CD4-positive, alpha-beta memory T cell (primary cell): ENCODE results near the gene ZFYVE27. TPM values are rescaled to one million over a fixed set of nuclear protein-coding genes. Genes with fewer than 3 reads are reported as not detected.

Source experiments
- CTCF ChIA-PET: fragments of 350-600 bp; sonication (Branson Sonifier 250); formaldehyde crosslinking; loops from one replicate; lab custom pipeline; 2021; ENCODE audit warnings: inconsistent platforms; ENCODE audit not compliant: partially characterized antibody; lab: Charles Lee
- POLR2A ChIA-PET: fragments of 350-600 bp; sonication (Branson Sonifier 250); formaldehyde crosslinking; loops from one replicate; lab custom pipeline; 2021; ENCODE audit not compliant: partially characterized antibody; lab: Charles Lee
- DNase-seq, 5 donors: peaks; one replicate each; pipeline versions ENCODE4 v3.0.0 to v3.0.0-alpha.2; 2020 to 2022; ENCODE audit warnings: mixed read lengths in 1 of 5
- H3K27ac ChIP-seq: one replicate; pipeline ENCODE4 v1.7.0; 2013; ENCODE audit warnings: low read depth, low read length
- H3K27me3 ChIP-seq: 2 replicates; pipeline ENCODE4 v1.7.0; 2013; ENCODE audit warnings: mild to moderate bottlenecking, low read length, moderate library complexity; ENCODE audit not compliant: insufficient read depth
- H3K36me3 ChIP-seq: 2 replicates; pipeline ENCODE4 v1.7.0; 2013; ENCODE audit warnings: mild to moderate bottlenecking, low read length, moderate library complexity; ENCODE audit not compliant: insufficient read depth
- H3K4me1 ChIP-seq: 2 replicates; pipeline ENCODE4 v1.7.0; 2013; ENCODE audit warnings: mild to moderate bottlenecking, low read length, moderate library complexity; ENCODE audit not compliant: insufficient read depth
- H3K4me3 ChIP-seq, 2 donors: one replicate each; pipeline ENCODE4 v1.7.0; 2013; ENCODE audit warnings: low read length in 2 of 2, mild to moderate bottlenecking in 1 of 2
- H3K9me3 ChIP-seq, 2 donors: one replicate each; pipeline ENCODE4 v1.7.0; 2013; ENCODE audit warnings: low read length in 2 of 2, control low read depth in 1 of 2; ENCODE audit not compliant: control insufficient read depth in 1 of 2
- H3K27ac Mint-ChIP-seq, 7 donors: one replicate each; pipeline ENCODE4 v1.8.0; 2020 to 2021; ENCODE audit warnings: mixed read lengths in 7 of 7, mild to moderate bottlenecking in 6 of 7, inconsistent platforms in 3 of 7, moderate library complexity in 3 of 7
- H3K27me3 Mint-ChIP-seq, 2 donors: one replicate each; pipeline ENCODE4 v1.8.0; 2020 to 2021; ENCODE audit warnings: mixed read lengths in 2 of 2
- H3K36me3 Mint-ChIP-seq, 2 donors: one replicate each; pipeline ENCODE4 v1.8.0; 2020 to 2021; ENCODE audit warnings: mixed read lengths in 2 of 2, inconsistent platforms in 1 of 2, mild to moderate bottlenecking in 1 of 2
- H3K4me1 Mint-ChIP-seq, 4 donors: one replicate each; pipeline ENCODE4 v1.8.0; 2020 to 2021; ENCODE audit warnings: mixed read lengths in 4 of 4, mild to moderate bottlenecking in 1 of 4
- H3K4me3 Mint-ChIP-seq, 8 donors: one replicate each; pipeline ENCODE4 v1.8.0; 2020 to 2021; ENCODE audit warnings: mixed read lengths in 8 of 8, mild to moderate bottlenecking in 7 of 8, moderate library complexity in 6 of 8, inconsistent platforms in 3 of 8
- H3K9me3 Mint-ChIP-seq, 8 donors: one replicate each; pipeline ENCODE4 v1.8.0; 2020 to 2021; ENCODE audit warnings: mixed read lengths in 8 of 8, mild to moderate bottlenecking in 5 of 8, inconsistent platforms in 3 of 8, moderate library complexity in 1 of 8
- intact Hi-C: fragments of 100-400 bp; cut with micrococcal nuclease; formaldehyde crosslinking; loops from one replicate; pipeline ENCODE4 v1.15.1; 2023
- polyA plus RNA-seq, 2 donors: library from polyadenylated mRNA; unstranded; fragments of 300-500 nt; fragmentation: Illumina TruSeq; gene quantifications; one replicate each; pipeline ENCODE4 v1.2.3, GENCODE V29; 2021
- total RNA-seq, 2 experiments: library from RNA; stranded (reverse); gene quantifications; one replicate each; pipeline ENCODE4 v1.2.3, GENCODE V29; 2021

ZFYVE27 gene
- total and polyA plus RNA-seq, 4 experiments from 2014 or later, result 26.8 to 64.5 (median 44.1) TPM

DNA sequence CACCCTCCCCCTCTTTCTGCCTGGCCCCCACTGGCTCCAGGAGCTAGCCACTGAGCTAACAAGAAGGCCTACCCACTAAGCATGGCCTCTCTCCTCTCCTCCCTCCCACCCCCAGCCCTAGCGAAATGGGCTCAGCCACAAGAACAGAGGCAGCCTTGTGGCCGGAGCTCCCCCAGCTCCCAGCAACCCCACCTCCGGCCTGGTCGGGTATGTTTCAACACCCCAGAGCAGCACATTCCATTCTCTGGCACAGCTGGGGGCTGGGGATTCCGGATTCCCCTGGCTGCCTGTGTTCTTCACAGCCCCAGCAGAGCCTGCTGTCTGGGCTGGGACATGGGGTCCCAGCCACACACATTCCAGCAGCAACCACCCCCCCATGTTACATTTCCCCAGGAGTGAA, 25.9 kb downstream of the ZFYVE27 start:
- Histone ChIP-seq H3K9me3 (no peaks in the 10 kb centered on the region), H3K36me3 (peaks cover 24% of the 10 kb centered on the region), H3K4me1 (no peaks in the 10 kb centered on the region), H3K27me3 (no peaks in the 10 kb centered on the region), H3K27ac (no peak overlapping the region), H3K4me3 (no peak overlapping the region)
- Mint-ChIP-seq H3K27me3 (no peaks in the 10 kb centered on the region), H3K4me1 (no peaks in the 10 kb centered on the region), H3K4me3 (no peak overlapping the region), H3K9me3 (no peaks in the 10 kb centered on the region), H3K36me3 (peaks cover 27 to 34% of the 10 kb centered on the region in 2 donors), H3K27ac (no peak overlapping the region)
- ChIA-PET CTCF (interaction anchor here (1.0 to 1.6 kb wide), 2 partner anchors 29 to 109 kb away, joined by 3 to 5 read pairs; no protein-coding TSS in a partner anchor), POLR2A (interaction anchor here (0.9 kb wide), 1 partner anchor 30 kb away, joined by 3 read pairs; no protein-coding TSS in a partner anchor)
- intact Hi-C loops, result no loop called here
- no peak for DNase-seq

GRCh38 chr10:97763411-97763810, 26.5 kb downstream of the ZFYVE27 start:
- POLR2A ChIA-PET, result interaction anchor here (0.9 kb wide), 1 partner anchor 29 kb away, joined by 3 read pairs; no protein-coding TSS in a partner anchor

GRCh38 chr10:97763947-97764346, 27.0 kb downstream of the ZFYVE27 start:
- Mint-ChIP-seq H3K36me3 (peaks cover 26 to 31% of the 10 kb centered on the region in 2 donors), H3K9me3 (no peaks in the 10 kb centered on the region), H3K4me1 (no peaks in the 10 kb centered on the region), H3K4me3 (no peak overlapping the region), H3K27me3 (peaks cover 2% of the 10 kb centered on the region in 2 donors), H3K27ac (no peak overlapping the region)
- intact Hi-C loops, result no loop called here
- CTCF ChIA-PET, result interaction anchor here (0.9 kb wide), 1 partner anchor 22 kb away, joined by 3 read pairs; no protein-coding TSS in a partner anchor
- Histone ChIP-seq H3K27me3 (no peaks in the 10 kb centered on the region), H3K27ac (no peak overlapping the region), H3K4me3 (no peak overlapping the region), H3K9me3 (no peaks in the 10 kb centered on the region), H3K36me3 (peaks cover 24% of the 10 kb centered on the region), H3K4me1 (no peaks in the 10 kb centered on the region)
- POLR2A ChIA-PET, result no interaction called here
- DNase-seq, result no peak

More at GRCh38 chr10:97763411-97763810, 26.5 kb downstream of the ZFYVE27 start:
- CTCF ChIA-PET, result no interaction called here
- Histone ChIP-seq H3K4me3 (no peak overlapping the region), H3K27me3 (no peaks in the 10 kb centered on the region), H3K4me1 (no peaks in the 10 kb centered on the region), H3K27ac (no peak overlapping the region), H3K9me3 (no peaks in the 10 kb centered on the region), H3K36me3 (peaks cover 24% of the 10 kb centered on the region)
- H3K4me1 Mint-ChIP-seq, result no peaks in the 10 kb centered on the region
- H3K4me3 Mint-ChIP-seq, result no peak overlapping the region
- intact Hi-C loops, result no loop called here
- peaks cover 26 to 32% of the 10 kb centered on the region in 2 donors for H3K36me3 Mint-ChIP-seq
- no peaks in the 10 kb centered on the region for H3K27me3 Mint-ChIP-seq
- H3K9me3 Mint-ChIP-seq, result no peaks in the 10 kb centered on the region
- H3K27ac Mint-ChIP-seq, result no peak overlapping the region
- no peak for DNase-seq

GRCh38 chr10:97764519-97764931, 27.6 kb downstream of the ZFYVE27 start:
- Histone ChIP-seq H3K27me3 (no peaks in the 10 kb centered on the region), H3K36me3 (peaks cover 19% of the 10 kb centered on the region), H3K4me3 (no peak overlapping the region), H3K4me1 (no peaks in the 10 kb centered on the region), H3K27ac (no peak overlapping the region), H3K9me3 (no peaks in the 10 kb centered on the region)
- peaks cover 5 to 6% of the 10 kb centered on the region in 2 donors for H3K27me3 Mint-ChIP-seq
- ChIA-PET CTCF (interaction anchor here (0.9 kb wide), 1 partner anchor 22 kb away, joined by 3 read pairs; no protein-coding TSS in a partner anchor), POLR2A (interaction anchor here (1.3 kb wide), 1 partner anchor 11 kb away, joined by 3 read pairs; no protein-coding TSS in a partner anchor)
- DNase-seq, result no peak
- no peaks in the 10 kb centered on the region for H3K4me1 Mint-ChIP-seq
- H3K4me3 Mint-ChIP-seq, result no peak overlapping the region
- peaks cover 26 to 28% of the 10 kb centered on the region in 2 donors for H3K36me3 Mint-ChIP-seq
- H3K27ac Mint-ChIP-seq, result peak overlapping the region in 3 of 7 donors; percentile 8 to 79 (median 30)
- no peaks in the 10 kb centered on the region for H3K9me3 Mint-ChIP-seq
- intact Hi-C loops, result no loop called here

GRCh38 chr10:97765201-97765600, 28.3 kb downstream of the ZFYVE27 start:
- POLR2A ChIA-PET, result interaction anchor here (1.3 kb wide), 1 partner anchor 12 kb away, joined by 3 read pairs; no protein-coding TSS in a partner anchor
- no peaks in the 10 kb centered on the region for H3K27me3 ChIP-seq
- DNase-seq, result no peak
- no peaks in the 10 kb centered on the region for H3K9me3 ChIP-seq
- no peak overlapping the region for H3K4me3 Mint-ChIP-seq
- no peak overlapping the region for H3K27ac Mint-ChIP-seq
- H3K4me3 ChIP-seq, result no peak overlapping the region
- H3K4me1 Mint-ChIP-seq, result peaks cover 0 to 3% (median 1%) of the 10 kb centered on the region in 4 donors
- intact Hi-C loops, result no loop called here
- peaks cover 10 to 12% of the 10 kb centered on the region in 2 donors for H3K27me3 Mint-ChIP-seq
- H3K36me3 Mint-ChIP-seq, result peaks cover 22 to 26% of the 10 kb centered on the region in 2 donors
- no peaks in the 10 kb centered on the region for H3K4me1 ChIP-seq
- H3K27ac ChIP-seq, result no peak overlapping the region
- CTCF ChIA-PET, result no interaction called here
- no peaks in the 10 kb centered on the region for H3K9me3 Mint-ChIP-seq
- H3K36me3 ChIP-seq, result peaks cover 12% of the 10 kb centered on the region

DNA sequence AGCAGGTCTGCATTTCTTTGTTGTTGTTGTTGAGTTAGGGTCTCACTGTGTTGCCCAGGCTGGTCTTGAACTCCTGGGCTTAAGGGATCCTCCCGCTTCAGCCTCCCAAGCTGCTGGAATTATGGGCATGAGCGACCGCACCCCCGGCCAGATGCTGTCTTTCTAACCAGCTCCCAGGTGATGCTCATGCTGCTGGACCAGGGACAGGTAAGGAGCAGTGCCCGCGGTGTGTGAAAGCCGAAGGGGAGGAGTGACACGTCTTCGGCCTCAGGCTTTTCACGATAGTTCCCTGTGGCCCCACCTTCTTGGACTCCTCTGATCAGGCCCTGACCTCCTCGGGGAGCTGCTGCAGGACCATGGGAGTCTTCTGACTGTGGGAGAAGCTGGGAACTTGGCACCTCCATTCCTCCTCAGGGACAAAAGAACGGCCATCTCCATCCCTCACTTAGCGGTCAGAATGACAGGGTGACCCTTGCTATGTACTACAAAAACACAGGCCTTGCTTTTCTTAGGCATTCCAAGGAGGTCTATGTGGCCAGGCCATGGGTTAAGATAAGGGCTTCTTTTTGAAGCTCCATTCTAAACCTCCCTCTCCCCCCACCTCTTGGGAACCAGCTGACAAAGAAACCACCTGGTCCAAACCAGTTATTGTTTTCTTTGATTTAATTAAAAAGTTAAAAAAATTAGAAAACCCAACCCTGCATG, 29.3 kb downstream of the ZFYVE27 start:
- Mint-ChIP-seq H3K4me3 (no peak overlapping the region), H3K27ac (no peak overlapping the region), H3K36me3 (peaks cover 12 to 20% of the 10 kb centered on the region in 2 donors), H3K9me3 (no peaks in the 10 kb centered on the region), H3K27me3 (peaks cover 17 to 20% of the 10 kb centered on the region in 2 donors), H3K4me1 (peaks cover 0 to 12% (median 5%) of the 10 kb centered on the region in 4 donors)
- no peak overlapping the region for H3K27ac ChIP-seq
- H3K36me3 ChIP-seq, result peaks cover 7% of the 10 kb centered on the region
- H3K4me3 ChIP-seq, result no peak overlapping the region
- intact Hi-C loops, result no loop called here
- no peak for DNase-seq
- ChIA-PET POLR2A (no interaction called here), CTCF (interaction anchor here (1.2 to 2.8 kb wide), 2 partner anchors 25 to 102 kb away, joined by 3 to 12 read pairs; no protein-coding TSS in a partner anchor)
- no peaks in the 10 kb centered on the region for H3K9me3 ChIP-seq
- H3K27me3 ChIP-seq, result peaks cover 9% of the 10 kb centered on the region
- peaks cover 5% of the 10 kb centered on the region for H3K4me1 ChIP-seq
